Measurements from ENCODE around the gene DNTT. TPM values are rescaled to one million over a fixed set of nuclear protein-coding genes. Genes with fewer than 3 reads are reported as not detected.

Gene DNTT
- total RNA-seq, 1 donor from 2014 or later, result not detected

DNA sequence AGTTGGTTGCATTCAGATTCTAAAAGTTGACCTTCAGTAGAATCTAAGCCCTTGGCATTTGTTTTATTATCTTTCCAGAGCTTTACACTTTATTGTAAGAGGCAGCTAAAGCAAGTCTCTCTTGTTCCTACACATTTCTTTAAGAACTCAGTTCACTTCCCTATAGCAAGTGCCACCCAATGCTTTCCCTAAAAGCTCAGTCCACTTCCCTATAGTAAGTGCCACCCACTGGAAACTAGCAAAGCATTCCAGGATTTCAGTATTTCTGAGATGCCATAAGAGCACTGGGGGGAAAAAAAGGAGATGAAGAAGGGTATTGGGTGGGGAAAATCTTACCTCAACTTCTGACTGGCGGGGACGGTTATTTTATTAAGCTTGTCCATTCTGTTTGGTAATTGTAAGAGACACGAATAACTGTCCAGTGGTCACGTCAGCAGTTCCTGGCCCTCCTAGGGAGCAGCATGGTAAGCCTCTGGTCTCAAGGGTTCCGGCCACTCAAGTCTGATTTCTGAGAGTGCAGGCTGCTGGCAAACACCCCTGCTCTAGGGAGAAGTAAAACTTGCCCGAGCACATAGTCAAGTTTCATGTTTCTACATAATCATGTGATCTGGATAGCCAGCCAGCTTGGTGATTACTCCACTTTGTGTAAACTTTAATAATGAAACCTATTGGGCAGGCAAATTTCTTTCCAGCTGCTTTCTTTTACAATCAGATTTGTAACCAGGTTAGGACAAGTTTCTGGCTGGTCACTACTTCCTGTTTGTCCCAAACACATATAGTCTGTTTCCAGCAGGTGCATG is 33.0 kb upstream of the DNTT start, which contains the start of gene BLNK:
BLNK (minus strand) TSS at position 554 of the 800 bp plus-strand sequence; CDS start at position 383, 171 bp downstream.
- peak; percentile 87 for DNase-seq
- H3K4me3 ChIP-seq, result peak within 1 kb of the TSS; percentile 24

GRCh38 chr10:96272316-96273280 is 31.6 kb upstream of the DNTT start:
- no peaks in the 10 kb centered on the region for H3K9me3 ChIP-seq
- intact Hi-C loops (cut with DNase I), result no loop called here
- DNase-seq (no peak), ATAC-seq (peak; percentile 3 to 9)
- TF ChIP-seq, protein P1, sequence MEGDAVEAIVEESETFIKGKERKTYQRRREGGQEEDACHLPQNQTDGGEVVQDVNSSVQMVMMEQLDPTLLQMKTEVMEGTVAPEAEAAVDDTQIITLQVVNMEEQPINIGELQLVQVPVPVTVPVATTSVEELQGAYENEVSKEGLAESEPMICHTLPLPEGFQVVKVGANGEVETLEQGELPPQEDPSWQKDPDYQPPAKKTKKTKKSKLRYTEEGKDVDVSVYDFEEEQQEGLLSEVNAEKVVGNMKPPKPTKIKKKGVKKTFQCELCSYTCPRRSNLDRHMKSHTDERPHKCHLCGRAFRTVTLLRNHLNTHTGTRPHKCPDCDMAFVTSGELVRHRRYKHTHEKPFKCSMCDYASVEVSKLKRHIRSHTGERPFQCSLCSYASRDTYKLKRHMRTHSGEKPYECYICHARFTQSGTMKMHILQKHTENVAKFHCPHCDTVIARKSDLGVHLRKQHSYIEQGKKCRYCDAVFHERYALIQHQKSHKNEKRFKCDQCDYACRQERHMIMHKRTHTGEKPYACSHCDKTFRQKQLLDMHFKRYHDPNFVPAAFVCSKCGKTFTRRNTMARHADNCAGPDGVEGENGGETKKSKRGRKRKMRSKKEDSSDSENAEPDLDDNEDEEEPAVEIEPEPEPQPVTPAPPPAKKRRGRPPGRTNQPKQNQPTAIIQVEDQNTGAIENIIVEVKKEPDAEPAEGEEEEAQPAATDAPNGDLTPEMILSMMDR (IDR thresholded peaks at IDR 0.05), result no peak
- H3K36me3 ChIP-seq, result no peaks in the 10 kb centered on the region
- no peaks in the 10 kb centered on the region for H3K27me3 ChIP-seq (ENCODE audit: low read depth)
- H3K27ac ChIP-seq, result peak overlapping the region; percentile 77
- peaks cover 18% of the 10 kb centered on the region for H3K4me1 ChIP-seq
- peak overlapping the region; percentile 18 for H3K4me3 ChIP-seq

More for the DNA sequence above, 33.0 kb upstream of the DNTT start, which contains the start of gene BLNK:
- intact Hi-C loops (cut with DNase I), result no loop called here
- Histone ChIP-seq H3K27ac (peak within 1 kb of the TSS; percentile 77), H3K27me3 (ENCODE audit: low read depth) (no peaks in the 10 kb centered on the region), H3K4me1 (peaks cover 18% of the 10 kb centered on the region), H3K9me3 (no peaks in the 10 kb centered on the region), H3K36me3 (no peaks in the 10 kb centered on the region)
- TF ChIP-seq, protein P1 (IDR thresholded peaks at IDR 0.05), result no peak
- ATAC-seq, result peak; percentile 97 to 98

- Histone ChIP-seq H3K4me3 (no peak overlapping the region), H3K9me3 (no peaks in the 10 kb centered on the region), H3K36me3 (no peaks in the 10 kb centered on the region), H3K27me3 (ENCODE audit: low read depth) (no peaks in the 10 kb centered on the region), H3K27ac (no peak overlapping the region), H3K4me1 (peaks cover 18% of the 10 kb centered on the region)
- ATAC-seq, result peak; percentile 11 to 24
- peak; percentile 51 for DNase-seq
- TF ChIP-seq, protein P1 (IDR thresholded peaks at IDR 0.05), result no peak
- intact Hi-C loops (cut with DNase I), result no loop called here
Observed at GRCh38 chr10:96275685-96276418, 28.4 kb upstream of the DNTT start.

DNA sequence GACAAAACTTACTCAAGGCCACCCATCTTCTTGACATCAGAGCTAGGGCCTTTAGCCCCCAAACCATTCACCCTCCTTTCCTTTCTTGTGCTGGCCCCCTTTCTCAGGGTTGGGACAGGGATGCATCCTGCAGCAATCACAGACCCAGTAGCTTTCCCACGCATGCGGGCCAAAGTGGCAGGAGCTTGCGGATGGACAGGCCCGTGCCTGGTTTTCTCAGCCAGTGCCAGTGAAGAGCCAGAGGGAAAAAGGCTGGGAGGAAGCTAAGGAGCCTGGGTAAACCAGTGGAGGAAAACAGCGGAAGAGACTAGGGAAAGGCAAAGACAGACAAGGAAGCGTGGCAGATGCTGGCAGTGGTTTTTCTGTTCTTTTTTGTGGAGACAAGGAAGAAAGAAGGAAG is 27.8 kb upstream of the DNTT start:
- no peak overlapping the region for H3K27ac ChIP-seq
- no peaks in the 10 kb centered on the region for H3K27me3 ChIP-seq (ENCODE audit: low read depth)
- no peak for DNase-seq
- peaks cover 18% of the 10 kb centered on the region for H3K4me1 ChIP-seq
- no peaks in the 10 kb centered on the region for H3K9me3 ChIP-seq
- H3K4me3 ChIP-seq, result no peak overlapping the region
- no peak for ATAC-seq
- intact Hi-C loops (cut with DNase I), result no loop called here
- TF ChIP-seq, protein P1 (IDR thresholded peaks at IDR 0.05), result no peak
- no peaks in the 10 kb centered on the region for H3K36me3 ChIP-seq

DNA sequence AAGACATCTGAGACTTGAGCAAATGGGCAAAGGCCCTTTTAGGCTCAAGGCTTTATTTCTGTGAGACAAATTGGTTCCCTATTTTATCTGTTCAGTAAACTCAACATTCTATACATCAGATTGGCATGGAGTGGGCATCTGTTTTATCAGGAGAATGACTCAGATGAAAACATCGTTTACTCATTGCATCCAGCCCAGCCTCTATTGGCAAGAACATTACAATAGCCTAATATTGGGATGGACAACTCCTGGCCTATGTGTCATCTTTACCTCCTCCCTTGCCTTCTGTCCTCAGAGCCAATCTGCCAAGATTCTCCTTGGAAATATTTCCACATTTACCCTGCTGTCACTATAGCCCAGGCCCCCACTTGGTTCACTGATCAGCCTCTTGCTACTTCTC is 27.4 kb upstream of the DNTT start:
- H3K36me3 ChIP-seq, result no peaks in the 10 kb centered on the region
- DNase-seq, result no peak
- no peak for ATAC-seq
- H3K4me3 ChIP-seq, result no peak overlapping the region
- H3K27ac ChIP-seq, result no peak overlapping the region
- no peaks in the 10 kb centered on the region for H3K9me3 ChIP-seq
- TF ChIP-seq, protein P1 (IDR thresholded peaks at IDR 0.05), result no peak
- peaks cover 15% of the 10 kb centered on the region for H3K4me1 ChIP-seq
- intact Hi-C loops (cut with DNase I), result no loop called here
- no peaks in the 10 kb centered on the region for H3K27me3 ChIP-seq (ENCODE audit: low read depth)
